GM04503 (cell line): Measurements from ENCODE around the gene EGLN2.
"Not testable (repeated sequence)": the region's sequence is repeated elsewhere in the genome, so short reads cannot be mapped to it uniquely, and the experiment has no call there.

Experiments
- DNase-seq: peaks from one replicate; pipeline ENCODE4 v3.0.0-alpha.2; 2012; ENCODE audit warnings: low read depth

The EGLN2 gene

GRCh38 chr19:40846722-40847121 is 47.7 kb downstream of the EGLN2 start:
- DNase-seq = not testable (repeated sequence)

GRCh38 chr19:40850277-40850676 is 51.3 kb downstream of the EGLN2 start, which contains the start of gene CYP2A6:
Gene CYP2A6 (minus strand): TSS chr19:40850447. CDS start chr19:40850426, 21 bp downstream.
- DNase-seq = not testable (repeated sequence)

GRCh38 chr19:40852467-40853152 is 53.6 kb downstream of the EGLN2 start:
- not testable (repeated sequence) for DNase-seq
